Neural crest cell (in vitro differentiated cells): Measurements from ENCODE around the gene ESR2. TPM values are rescaled to one million over a fixed set of nuclear protein-coding genes. Genes with fewer than 3 reads are reported as not detected.

ENCODE experiments used
- DNase-seq: peaks from one replicate; pipeline ENCODE4 v3.0.0; 2021; ENCODE audit warnings: low read depth, mixed read lengths, low spot score
- H3K27ac Mint-ChIP-seq: one replicate; pipeline ENCODE4 v1.8.0; 2021; ENCODE audit warnings: mild to moderate bottlenecking, mixed read lengths; ENCODE audit not compliant: unreplicated experiment
- H3K27me3 Mint-ChIP-seq: 2 replicates; pipeline ENCODE4 v1.8.0; 2021; ENCODE audit warnings: low read depth, mild to moderate bottlenecking, mixed read lengths
- H3K36me3 Mint-ChIP-seq: 2 replicates; pipeline ENCODE4 v1.8.0; 2021; ENCODE audit warnings: low read depth, mild to moderate bottlenecking, mixed read lengths
- H3K4me1 Mint-ChIP-seq: 2 replicates; pipeline ENCODE4 v1.8.0; 2021; ENCODE audit warnings: mixed read lengths
- H3K4me3 Mint-ChIP-seq: one replicate; pipeline ENCODE4 v1.8.0; 2021; ENCODE audit warnings: mild to moderate bottlenecking, mixed read lengths
- H3K9me3 Mint-ChIP-seq: 2 replicates; pipeline ENCODE4 v1.8.0; 2021; ENCODE audit warnings: mixed read lengths
- total RNA-seq: library from RNA; stranded (reverse); gene quantifications from 2 replicates; pipeline ENCODE4 v1.2.1, GENCODE V29; 2021
- TF ChIP-seq, protein P1 (sequence below): fragments of 200-600 bp; sonication (generic); conservative IDR thresholded peaks from 2 replicates; pipeline ENCODE4 v1.5.0; 2021; ENCODE audit warnings: antibody characterized with exemption, mild to moderate bottlenecking

ESR2 gene
- total RNA-seq, 1 donor from 2014 or later = 0.33 TPM

DNA sequence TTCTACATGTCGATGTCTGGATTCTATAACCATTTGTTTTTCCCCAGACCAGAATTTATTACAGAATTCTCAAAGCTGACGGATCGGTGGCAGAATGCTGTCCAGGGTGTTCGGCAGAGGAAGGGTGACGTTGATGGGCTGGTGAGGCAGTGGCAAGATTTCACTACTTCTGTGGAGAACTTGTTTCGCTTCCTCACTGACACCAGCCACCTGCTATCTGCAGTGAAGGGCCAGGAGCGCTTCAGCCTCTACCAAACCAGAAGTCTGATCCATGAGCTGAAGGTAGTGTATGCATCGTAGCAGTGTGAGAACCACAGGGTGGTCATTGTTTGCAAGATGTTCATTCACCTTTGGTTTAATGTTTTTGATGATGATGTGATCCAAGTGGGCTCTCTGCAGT is 124.0 kb downstream of the ESR2 start:
- TF ChIP-seq, protein P1, sequence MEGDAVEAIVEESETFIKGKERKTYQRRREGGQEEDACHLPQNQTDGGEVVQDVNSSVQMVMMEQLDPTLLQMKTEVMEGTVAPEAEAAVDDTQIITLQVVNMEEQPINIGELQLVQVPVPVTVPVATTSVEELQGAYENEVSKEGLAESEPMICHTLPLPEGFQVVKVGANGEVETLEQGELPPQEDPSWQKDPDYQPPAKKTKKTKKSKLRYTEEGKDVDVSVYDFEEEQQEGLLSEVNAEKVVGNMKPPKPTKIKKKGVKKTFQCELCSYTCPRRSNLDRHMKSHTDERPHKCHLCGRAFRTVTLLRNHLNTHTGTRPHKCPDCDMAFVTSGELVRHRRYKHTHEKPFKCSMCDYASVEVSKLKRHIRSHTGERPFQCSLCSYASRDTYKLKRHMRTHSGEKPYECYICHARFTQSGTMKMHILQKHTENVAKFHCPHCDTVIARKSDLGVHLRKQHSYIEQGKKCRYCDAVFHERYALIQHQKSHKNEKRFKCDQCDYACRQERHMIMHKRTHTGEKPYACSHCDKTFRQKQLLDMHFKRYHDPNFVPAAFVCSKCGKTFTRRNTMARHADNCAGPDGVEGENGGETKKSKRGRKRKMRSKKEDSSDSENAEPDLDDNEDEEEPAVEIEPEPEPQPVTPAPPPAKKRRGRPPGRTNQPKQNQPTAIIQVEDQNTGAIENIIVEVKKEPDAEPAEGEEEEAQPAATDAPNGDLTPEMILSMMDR = no peak
- Mint-ChIP-seq H3K9me3 (no peaks in the 10 kb centered on the region), H3K4me3 (no peak overlapping the region), H3K27me3 (no peaks in the 10 kb centered on the region), H3K36me3 (peaks cover 10% of the 10 kb centered on the region), H3K27ac (peak overlapping the region; percentile 83), H3K4me1 (no peaks in the 10 kb centered on the region)
- no peak for DNase-seq

DNA sequence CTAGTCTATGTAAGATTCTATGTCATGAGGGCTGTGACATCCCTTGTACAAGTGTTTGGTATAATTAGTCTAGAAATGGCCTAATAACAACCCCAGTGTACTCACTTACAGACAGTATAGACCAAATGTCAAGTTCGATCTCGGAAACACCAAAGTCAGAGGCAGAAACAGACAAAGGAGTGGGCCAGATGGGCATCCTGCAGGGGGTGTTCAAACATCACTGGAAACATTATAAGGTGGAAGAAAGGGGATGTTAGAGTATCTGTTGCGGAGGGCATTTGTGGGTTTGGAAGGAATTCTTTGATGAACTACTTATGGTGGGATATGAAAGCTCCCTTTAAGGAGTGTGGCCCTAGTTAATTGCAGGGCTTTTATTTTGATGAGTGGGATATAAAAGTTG is 134.6 kb downstream of the ESR2 start:
- no peak for DNase-seq
- Mint-ChIP-seq H3K27me3 (no peaks in the 10 kb centered on the region), H3K27ac (no peak overlapping the region), H3K4me1 (no peaks in the 10 kb centered on the region), H3K4me3 (no peak overlapping the region), H3K36me3 (peaks cover 19% of the 10 kb centered on the region), H3K9me3 (no peaks in the 10 kb centered on the region)
- TF ChIP-seq, protein P1 = no peak

- H3K27ac Mint-ChIP-seq = no peak overlapping the region
- peaks cover 19% of the 10 kb centered on the region for H3K36me3 Mint-ChIP-seq
- DNase-seq = no peak
- no peak overlapping the region for H3K4me3 Mint-ChIP-seq
- TF ChIP-seq, protein P1 = no peak
- H3K27me3 Mint-ChIP-seq = no peaks in the 10 kb centered on the region
- no peaks in the 10 kb centered on the region for H3K9me3 Mint-ChIP-seq
- H3K4me1 Mint-ChIP-seq = no peaks in the 10 kb centered on the region
These were observed 135.6 kb downstream of the ESR2 start for GRCh38 chr14:64158608-64159007.

DNA sequence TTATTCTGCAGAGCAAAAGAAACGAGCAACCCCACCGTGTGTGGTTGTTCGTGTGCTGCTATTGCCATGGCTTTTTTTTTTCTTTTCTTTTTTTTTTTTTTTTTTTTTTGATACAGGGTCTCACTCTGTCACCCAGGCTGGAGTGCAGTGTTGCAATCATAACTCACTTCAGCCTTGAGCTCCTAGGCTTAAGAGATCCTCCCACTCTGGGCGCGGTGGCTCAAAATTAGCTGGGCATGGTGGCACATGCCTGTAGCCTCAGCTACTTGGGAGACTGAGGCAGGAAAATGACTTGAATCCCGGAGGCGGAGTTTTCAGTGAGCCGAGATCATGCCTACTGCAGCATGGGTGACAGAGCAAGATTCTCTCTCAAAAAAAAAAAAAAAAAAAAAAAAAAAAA is 144.2 kb downstream of the ESR2 start:
- H3K4me1 Mint-ChIP-seq = no peaks in the 10 kb centered on the region
- DNase-seq = no peak
- peaks cover 6% of the 10 kb centered on the region for H3K36me3 Mint-ChIP-seq
- TF ChIP-seq, protein P1 = no peak
- H3K9me3 Mint-ChIP-seq = no peaks in the 10 kb centered on the region
- H3K4me3 Mint-ChIP-seq = no peak overlapping the region
- no peak overlapping the region for H3K27ac Mint-ChIP-seq
- no peaks in the 10 kb centered on the region for H3K27me3 Mint-ChIP-seq

- TF ChIP-seq, protein P1 = no peak
- Mint-ChIP-seq H3K27me3 (no peaks in the 10 kb centered on the region), H3K36me3 (peaks cover 8% of the 10 kb centered on the region), H3K9me3 (no peaks in the 10 kb centered on the region), H3K4me3 (no peak overlapping the region), H3K4me1 (no peaks in the 10 kb centered on the region), H3K27ac (no peak overlapping the region)
- DNase-seq = no peak
These were observed 146.9 kb downstream of the ESR2 start for GRCh38 chr14:64147126-64147790.
